ENCODE results near the gene MED12. TPM values are rescaled to one million over a fixed set of nuclear protein-coding genes. Genes with fewer than 3 reads are reported as not detected.
A peak's percentile ranks its signal among the peaks of the same experiment; 100 is the strongest.
"Not testable (repeated sequence)": the region's sequence is repeated elsewhere in the genome, so short reads cannot be mapped to it uniquely, and the experiment has no call there.

The MED12 gene
- total and polyA plus RNA-seq, 2 of the 8 experiments (the other 6 are each of a cell fraction or from before 2014, with no cell fraction given): 19.4 to 48.9 TPM

- not testable (repeated sequence) for DNase-seq (ENCODE audit: low read depth in 1 of 2, low spot score in 2 of 2); H3K9me3 ChIP-seq (ENCODE audit: insufficient read depth in 2 of 2, low read depth in 1 of 2, low read length in 1 of 2); H3K18ac ChIP-seq (ENCODE audit: extremely low read depth, low read length); H3K27ac ChIP-seq (ENCODE audit: low read depth, low read length); H3K9ac ChIP-seq (replicated peaks in 1 of 4; ENCODE audit: extremely low read depth in 1 of 4, low read depth in 3 of 4, low read length in 3 of 4); H2BK12ac ChIP-seq (ENCODE audit: low read depth, low read length); H2BK20ac ChIP-seq (ENCODE audit: low read length); FAIRE-seq; H4K5ac ChIP-seq (ENCODE audit: insufficient read length, low read depth, low read length); H3K4me1 ChIP-seq (replicated peaks in 1 of 4; ENCODE audit: control insufficient read depth in 3 of 4, insufficient read depth in 4 of 4, low read length in 3 of 4); H3K23me2 ChIP-seq (ENCODE audit: low read depth, low read length); H3K23ac ChIP-seq (ENCODE audit: insufficient read length); H3K79me2 ChIP-seq (ENCODE audit: control insufficient read depth in 1 of 2, insufficient read depth in 2 of 2, low read length in 2 of 2); H3K36me3 ChIP-seq (ENCODE audit: control insufficient read depth in 2 of 4, insufficient read depth in 4 of 4, low read length in 3 of 4); H2AFZ ChIP-seq (ENCODE audit: low read length); H3K56ac ChIP-seq (replicated peaks; ENCODE audit: insufficient read length, low read depth, low read length); H4K20me1 ChIP-seq (replicated peaks in 1 of 2; ENCODE audit: control insufficient read depth in 1 of 2, insufficient read depth in 2 of 2, low read length in 2 of 2); H3K14ac ChIP-seq (ENCODE audit: insufficient read length); H3K79me1 ChIP-seq (ENCODE audit: low read depth, low read length); H3K27me3 ChIP-seq (replicated peaks in 1 of 4; ENCODE audit: control insufficient read depth in 3 of 4, extremely low read depth in 1 of 4, insufficient read depth in 3 of 4, low read length in 3 of 4); H2BK15ac ChIP-seq (ENCODE audit: low read length); H4K91ac ChIP-seq (replicated peaks; ENCODE audit: insufficient read length, low read length); H2BK5ac ChIP-seq (ENCODE audit: low read depth, low read length); H4K8ac ChIP-seq (ENCODE audit: extremely low read depth, insufficient read depth, low read length); H3K4ac ChIP-seq (replicated peaks; ENCODE audit: insufficient read length, low read depth, low read length); H3K4me3 ChIP-seq (ENCODE audit: extremely low read depth in 1 of 4, insufficient read depth in 2 of 4, low read depth in 3 of 4, low read length in 4 of 4); H2BK120ac ChIP-seq (replicated peaks; ENCODE audit: low read depth, low read length); H2AK5ac ChIP-seq (ENCODE audit: low read depth, low read length)
- ChIA-PET POLR2A (ENCODE audit: partially characterized antibody) (interaction anchor here (1.5 to 3.0 kb wide), 3 partner anchors 7 to 201 kb away, joined by 5 to 12 read pairs (median 10); partner anchors contain the start of gene MED12), CTCF (ENCODE audit: partially characterized antibody) (interaction anchor here (1.1 to 1.8 kb wide), 4 partner anchors 71 to 182 kb away, joined by 3 to 7 read pairs (median 4); no protein-coding TSS in a partner anchor)
- peak overlapping the region in 1 of 2 experiments; percentile 72; a peak in 1 of 4 replicates for H3K4me2 ChIP-seq (ENCODE audit: insufficient read depth in 1 of 2, low read depth in 2 of 2, low read length in 2 of 2)
- 93% methylated on average over 7 of the region's 9 CpGs; no CpG with 5 or more reads in 1 of the 2 experiments for WGBS, 2 experiments (ENCODE audit: extremely low coverage in 1 of 2, insufficient coverage in 1 of 2, insufficient read length in 1 of 2, insufficient replicate concordance in 2 of 2, low coverage in 1 of 2, low lambda C conversion rate in 2 of 2, missing lambda C conversion rate in 1 of 2)
Observed at GRCh38 chrX:71180579-71181265, 62.3 kb downstream of the MED12 start.

Measured in H1 (cell line).